ENCODE data around the gene CGN. TPM values are rescaled to one million over a fixed set of nuclear protein-coding genes. Genes with fewer than 3 reads are reported as not detected.

The CGN gene
- under 0.01 and 0.06 TPM in 2 replicates for total RNA-seq

GRCh38 chr1:151510957-151511635 lies at the start of gene CGN:
Gene CGN (plus strand): TSS chr1:151511387. CDS start chr1:151518520, 7,133 bp downstream.

GRCh38 chr1:151540021-151540981 lies 29.1 kb downstream of the CGN start, which contains the start of gene TUFT1:
Gene TUFT1 (plus strand): TSS chr1:151540309. CDS start chr1:151540367, 58 bp downstream.

Other genes with a start within 250 kb of the CGN start
- 9.0 TPM in 2 replicates for gene ZNF687, start 229.1 kb upstream of the CGN start, total RNA-seq
- 35.9 and 39.4 TPM in 2 replicates for gene PI4KB, start 184.0 kb upstream of the CGN start, total RNA-seq
- 38.2 and 38.4 TPM in 2 replicates for gene RFX5, start 164.1 kb upstream of the CGN start, total RNA-seq
- gene SELENBP1, start 138.7 kb upstream of the CGN start, total RNA-seq, result 124 and 125 TPM in 2 replicates
- 368 and 392 TPM in 2 replicates for gene PSMB4, start 111.8 kb upstream of the CGN start, total RNA-seq
- gene POGZ, start 51.9 kb upstream of the CGN start, total RNA-seq, result 12.0 and 22.3 TPM in 2 replicates
- 3.0 and 4.1 TPM in 2 replicates for gene TUFT1, start 28.9 kb downstream of the CGN start, total RNA-seq
- gene SNX27, start 100.7 kb downstream of the CGN start, total RNA-seq, result 22.5 and 23.3 TPM in 2 replicates
- gene CELF3, start 205.4 kb downstream of the CGN start, total RNA-seq, result not detected in 2 replicates
- gene RIIAD1, start 210.1 kb downstream of the CGN start, total RNA-seq, result 1.1 TPM in 1 of 2 replicates, not detected in the other

Data from aortic smooth muscle cell (primary cell).